ENCODE results near the gene SYMPK.
"Not testable (repeated sequence)": the region's sequence is repeated elsewhere in the genome, so short reads cannot be mapped to it uniquely, and the experiment has no call there.

Gene SYMPK

DNA sequence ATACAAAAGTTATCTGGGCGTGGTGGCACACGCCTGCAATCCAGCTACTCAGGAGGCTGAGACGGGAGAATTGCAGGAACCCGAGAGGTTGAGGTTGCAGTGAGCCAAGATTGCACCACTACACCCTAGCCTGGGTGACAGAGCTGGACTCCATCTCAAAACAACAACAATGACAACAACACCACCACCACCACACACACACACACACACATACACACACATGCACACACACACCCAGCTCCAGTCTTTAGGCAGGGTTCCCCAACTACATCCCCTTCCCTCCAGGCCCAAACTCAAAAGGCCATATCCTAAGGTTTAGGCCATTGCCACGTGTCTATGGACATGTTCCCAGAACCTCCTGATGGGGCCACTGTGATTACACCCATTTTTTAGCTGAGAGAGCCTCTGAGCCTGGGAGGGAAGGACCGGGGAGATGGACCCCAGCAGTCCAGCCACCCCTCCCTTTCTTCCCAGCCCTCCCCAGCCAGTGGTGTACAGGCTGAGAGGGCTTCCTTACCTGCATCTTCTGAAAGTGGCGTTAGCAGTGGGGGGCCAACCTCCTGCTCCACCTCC is 61.3 kb downstream of the SYMPK start:
- no peak for DNase-seq

DNA sequence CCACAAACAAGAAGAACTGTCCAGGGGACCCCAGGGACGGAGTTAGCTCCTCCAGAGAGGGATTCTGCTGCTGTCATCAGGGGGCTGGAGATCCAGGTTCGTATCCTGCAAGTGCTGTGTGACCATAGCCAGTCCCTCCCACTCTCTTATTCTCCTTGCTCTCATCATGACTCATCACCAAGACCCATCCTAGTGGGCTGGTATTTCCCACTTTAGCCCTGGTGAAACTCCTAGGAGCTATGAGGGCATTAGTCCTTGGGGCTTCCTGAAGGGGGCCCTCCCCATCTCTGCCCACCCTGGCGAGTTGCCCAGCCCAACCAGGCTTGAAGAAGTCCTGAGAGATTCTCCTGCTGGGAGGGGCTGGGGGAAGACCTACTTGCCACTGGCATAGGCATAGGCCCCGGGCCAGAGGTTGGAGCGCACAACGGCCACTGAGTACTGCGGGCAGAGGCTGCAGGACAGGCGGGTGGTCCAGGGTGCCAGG is 62.8 kb downstream of the SYMPK start:
- DNase-seq, result no peak

DNA sequence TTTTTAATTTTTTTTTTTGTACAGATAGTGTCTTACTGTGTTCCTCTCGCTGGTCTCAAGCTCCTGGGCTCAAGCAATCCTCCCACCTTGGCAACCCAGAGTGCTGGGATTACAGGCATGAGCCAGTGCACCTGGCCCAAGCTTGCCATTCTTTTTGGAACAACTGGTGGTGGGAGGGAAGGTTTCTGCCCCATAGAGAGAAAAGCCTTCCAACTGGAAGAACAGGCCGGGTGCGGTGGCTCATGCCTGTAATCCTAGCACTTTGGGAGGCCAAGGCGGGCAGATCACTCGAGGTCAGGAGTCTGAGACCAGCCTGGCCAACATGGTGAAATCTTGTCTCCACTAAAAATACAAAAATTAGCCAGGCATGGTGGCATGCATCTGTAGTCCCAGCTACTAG is 63.4 kb downstream of the SYMPK start:
- DNase-seq, result not testable (repeated sequence)

DNA sequence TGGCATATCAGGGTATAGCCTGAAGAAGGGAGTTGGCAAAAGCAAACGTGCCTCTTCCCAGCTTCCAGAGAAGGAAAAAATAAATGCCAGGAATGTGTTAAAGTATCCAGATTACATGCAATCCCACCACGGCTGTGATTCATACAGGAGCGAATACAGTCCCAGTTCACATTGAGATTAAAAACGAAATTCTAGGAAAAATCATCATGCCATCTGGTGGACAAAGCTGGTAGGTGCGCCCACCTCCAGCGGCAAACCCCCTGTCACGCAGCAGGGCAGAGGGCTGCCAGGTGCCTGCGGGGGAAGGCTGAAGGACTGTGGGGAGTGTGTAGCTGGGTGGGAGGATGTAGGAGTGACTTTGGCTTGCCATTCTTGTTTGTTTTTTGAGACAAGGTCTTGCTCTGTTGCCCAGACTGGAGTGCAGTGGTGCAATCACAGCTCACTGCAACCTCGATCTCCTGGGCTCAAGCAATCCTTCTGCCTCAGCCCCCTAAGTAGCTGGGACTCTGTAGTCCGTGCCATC is 63.9 kb downstream of the SYMPK start:
- DNase-seq, result peak; percentile 38

DNA sequence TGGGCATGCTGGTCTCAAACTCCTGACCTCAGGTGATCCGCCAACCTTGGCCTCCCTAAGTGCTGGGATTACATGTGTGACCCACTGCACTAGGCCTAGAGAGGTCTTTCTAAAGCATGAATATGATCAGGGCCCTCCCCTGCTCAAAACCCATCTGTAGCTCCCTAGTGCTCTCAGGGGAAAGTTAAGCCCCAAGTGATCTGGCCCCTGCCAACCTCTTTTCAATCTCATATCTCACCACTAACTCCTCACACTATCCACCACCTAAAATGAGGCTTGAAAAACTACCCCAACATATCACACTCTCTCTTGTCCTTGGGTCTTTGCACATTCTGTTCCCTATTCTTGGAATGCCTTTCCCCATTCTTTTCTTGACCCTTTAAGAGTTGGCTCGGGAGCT is 68.3 kb downstream of the SYMPK start:
- no peak for DNase-seq

DNA sequence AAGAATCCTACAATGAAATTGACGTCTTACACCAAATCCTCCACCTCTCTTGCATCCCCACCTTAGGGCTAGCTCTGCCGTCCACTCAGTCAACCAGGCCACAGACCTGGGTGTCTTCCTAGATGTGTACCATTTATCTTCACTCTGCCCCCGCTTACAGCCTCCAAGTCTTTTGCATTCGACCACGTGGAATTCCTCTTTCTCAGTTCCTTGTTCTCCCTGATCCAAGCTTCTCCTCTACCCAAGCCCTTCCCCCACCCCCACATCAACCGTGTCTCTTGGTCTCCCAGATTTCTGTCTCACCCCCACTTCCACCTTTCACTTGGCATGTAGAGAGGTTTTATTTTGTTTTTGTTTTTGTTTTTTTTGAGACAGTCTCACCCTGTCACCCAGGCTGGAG is 69.1 kb downstream of the SYMPK start:
- DNase-seq, result no peak

DNA sequence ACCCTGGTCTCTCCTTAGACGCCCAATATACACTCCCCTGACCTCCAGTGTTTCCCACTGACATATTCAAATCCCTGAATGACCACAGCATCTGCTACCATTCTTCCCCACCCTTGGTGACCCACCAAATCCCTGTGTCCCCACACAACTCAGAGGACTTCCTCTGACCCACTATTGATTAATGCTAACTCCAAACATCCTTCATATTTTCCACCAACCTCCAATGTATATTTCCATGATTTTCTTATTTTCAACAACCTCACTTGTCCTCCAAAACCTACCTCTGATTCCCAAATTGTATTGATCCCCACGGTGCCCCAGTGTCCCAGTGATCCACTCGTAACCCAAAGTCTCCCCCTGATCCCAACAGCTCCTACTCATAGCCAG is 69.8 kb downstream of the SYMPK start:
- no peak for DNase-seq

DNA sequence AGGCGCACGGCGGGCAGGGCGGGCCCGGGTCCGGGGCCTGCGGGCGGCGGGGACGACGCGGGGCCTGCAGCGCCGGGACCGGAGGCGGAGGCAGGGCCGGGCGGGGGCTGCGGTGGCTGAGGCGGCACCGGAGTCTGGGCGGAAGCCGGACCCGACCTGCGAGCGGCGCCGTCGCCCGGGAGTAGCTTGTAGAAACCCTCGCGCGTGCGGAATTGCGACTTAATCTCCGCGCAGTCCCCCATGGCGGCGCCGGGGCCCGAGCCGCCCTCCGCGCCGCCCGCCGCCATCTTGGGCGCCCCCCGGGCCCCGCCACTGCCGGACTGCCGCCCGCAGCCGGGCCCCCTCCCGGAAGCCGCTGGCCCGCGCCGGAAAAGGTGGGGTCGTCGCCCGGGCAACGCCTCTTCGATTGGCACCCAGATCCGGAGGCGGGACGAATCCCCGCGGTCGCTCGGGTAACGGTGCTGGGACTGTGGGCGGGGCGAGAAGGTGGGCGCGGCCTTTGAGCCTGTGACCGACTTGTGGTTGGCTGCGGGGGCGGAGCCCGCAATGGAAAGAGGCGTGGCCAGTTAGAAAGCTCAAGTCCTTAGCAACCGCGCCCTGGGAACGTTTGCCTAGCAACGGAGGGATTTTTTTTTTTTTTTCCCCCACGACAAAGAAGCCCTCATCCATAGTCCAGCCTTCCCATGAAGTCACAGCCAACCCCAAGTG is 70.3 kb downstream of the SYMPK start, which contains the start of gene DMWD:
TSS of gene DMWD (minus strand) at position 376 of the 708 bp plus-strand sequence. CDS start at position 287, 89 bp downstream.
- peak; percentile 96 for DNase-seq

DNA sequence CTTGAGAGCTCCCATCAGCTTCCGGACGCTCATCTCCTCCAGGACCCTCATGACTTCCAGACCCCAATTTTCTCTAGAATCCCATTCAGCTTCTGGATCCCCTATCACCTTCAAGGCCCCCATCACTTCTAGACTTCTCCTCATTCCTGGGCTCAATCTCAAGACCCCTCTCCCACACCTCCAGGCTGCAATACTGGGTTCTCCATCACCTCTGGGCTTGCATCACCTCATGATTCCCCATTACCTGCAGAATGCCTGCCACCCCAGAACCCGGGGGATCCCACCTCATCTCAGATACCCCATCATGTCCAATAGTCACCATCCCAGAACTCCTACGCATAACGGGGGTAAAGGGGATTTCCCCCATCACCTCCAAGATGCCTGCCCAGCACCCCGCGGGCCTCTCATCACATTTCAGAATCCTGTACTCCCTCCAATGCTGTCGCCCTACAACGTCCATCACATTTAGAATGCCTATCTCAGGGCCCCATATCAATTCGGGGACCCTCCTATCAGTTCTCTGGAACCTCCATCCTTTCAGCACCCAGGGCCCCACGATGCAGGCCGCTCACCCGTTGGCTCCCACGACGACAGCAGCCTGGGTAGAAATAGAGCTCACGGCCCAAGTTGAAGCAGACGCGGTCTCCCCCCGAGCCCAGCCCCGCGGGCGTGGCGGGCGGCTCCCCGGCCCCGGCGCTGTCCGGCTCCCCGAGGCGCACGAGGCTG is 71.0 kb downstream of the SYMPK start:
- DNase-seq, result no peak

DNA sequence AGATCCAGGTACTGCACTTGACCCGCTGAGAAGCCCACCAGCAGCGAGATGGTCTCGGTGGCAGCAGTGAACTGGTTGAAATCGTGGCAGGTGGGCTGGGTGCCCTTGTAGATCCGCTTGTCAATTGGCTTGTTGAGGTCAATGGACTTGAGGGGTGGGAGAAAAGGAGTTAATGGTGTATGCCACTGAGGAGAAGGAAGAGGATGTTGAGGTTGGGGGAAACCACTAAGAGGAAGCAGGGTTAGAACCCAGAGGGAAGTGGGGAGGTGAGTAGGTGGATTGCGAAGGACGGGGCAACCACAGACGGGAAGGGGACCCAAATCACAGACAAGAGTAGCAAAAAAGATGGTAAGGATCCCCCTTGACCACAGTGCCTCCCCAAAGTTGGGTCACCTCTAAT is 72.0 kb downstream of the SYMPK start:
- DNase-seq, result no peak

DNA sequence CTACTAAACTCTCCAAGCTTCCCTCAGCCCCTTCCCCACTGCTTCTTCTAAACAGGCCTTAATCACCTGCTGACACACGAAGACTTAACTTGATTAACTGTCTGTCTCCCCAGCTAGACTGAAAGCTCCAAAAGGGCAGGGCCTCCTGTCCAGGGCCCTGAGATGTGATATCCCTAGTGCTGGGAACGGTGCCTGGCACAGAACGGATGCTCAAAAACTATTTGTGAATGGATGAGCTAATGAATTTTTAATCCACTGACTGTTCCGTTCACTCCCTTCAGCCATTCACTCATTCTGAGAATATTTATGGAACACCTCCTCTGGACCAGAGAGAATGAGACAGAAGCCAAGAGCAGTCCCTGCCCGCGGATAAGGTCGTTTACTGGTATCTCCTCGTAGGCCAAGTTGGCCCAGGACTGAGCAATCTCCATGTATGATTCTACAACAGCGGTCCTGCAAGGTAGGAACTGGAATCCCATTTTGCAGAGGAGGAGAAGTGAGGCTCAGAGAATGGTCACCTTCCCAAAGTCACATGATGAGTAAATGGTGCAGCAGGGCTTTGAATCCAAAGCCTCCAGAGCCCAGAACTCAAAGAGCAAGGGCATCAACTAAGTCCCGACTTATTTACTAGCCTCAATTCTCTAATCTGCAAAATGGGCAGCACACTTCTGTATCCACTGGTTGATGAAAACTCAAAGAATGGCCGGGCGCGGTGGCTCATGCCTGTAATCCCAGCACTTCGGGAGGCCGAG is 73.7 kb downstream of the SYMPK start:
- no peak for DNase-seq

DNA sequence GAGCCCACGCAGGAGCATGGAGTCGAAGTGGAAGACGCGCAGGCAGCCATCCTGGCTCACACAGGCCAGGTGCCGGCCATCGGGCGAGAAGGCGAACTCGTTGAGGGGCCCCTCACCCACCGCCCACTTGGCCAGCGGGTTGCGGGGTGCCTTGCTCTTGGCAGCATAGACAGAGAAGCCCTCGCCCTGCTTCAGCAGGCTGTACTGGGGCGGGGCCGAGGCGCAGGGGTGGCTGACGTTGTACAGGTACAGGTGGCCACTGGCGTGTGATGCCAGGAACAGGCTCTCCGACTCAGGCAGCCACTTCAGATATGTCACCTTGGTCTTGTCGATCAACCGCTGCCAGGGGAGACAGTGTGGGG is 76.4 kb downstream of the SYMPK start:
- DNase-seq, result no peak

DNA sequence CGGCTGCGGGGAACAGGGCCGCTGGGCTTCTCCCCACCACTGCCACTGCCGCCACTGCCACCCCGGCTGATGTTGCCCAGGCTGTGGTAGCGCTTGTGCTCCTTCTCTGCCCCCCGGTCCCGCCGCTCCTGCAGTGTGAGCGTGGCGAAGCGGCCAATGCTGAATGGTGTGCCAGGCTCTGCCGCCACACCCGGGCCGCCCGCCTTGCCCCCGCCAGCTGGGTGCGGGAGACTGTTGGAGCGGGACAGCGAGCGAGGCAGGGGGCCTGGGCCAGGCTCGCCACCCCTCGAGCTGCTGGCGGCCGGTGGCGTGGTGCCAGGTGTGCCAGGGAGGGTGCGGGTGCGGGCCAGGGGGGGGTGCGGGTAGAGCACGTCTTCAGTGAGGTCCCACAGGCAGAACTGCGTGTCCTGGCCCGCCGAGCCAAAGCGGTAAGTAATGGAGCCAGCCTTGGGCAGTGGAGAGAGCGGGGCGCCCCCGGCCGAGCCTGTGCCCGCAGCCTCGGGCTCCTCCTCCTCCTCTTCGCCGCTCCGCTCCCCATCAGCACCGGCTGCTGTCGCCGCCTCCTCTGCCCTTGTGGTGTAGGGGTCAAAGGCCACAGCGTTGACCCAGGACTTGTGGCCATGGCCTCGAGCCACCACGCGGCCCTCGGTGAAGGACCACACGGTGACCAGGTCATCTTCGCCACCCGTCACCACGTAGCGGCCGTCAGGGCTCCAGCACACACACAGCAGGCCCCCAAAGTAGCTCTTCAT is 77.0 kb downstream of the SYMPK start:
- DNase-seq, result no peak

DNA sequence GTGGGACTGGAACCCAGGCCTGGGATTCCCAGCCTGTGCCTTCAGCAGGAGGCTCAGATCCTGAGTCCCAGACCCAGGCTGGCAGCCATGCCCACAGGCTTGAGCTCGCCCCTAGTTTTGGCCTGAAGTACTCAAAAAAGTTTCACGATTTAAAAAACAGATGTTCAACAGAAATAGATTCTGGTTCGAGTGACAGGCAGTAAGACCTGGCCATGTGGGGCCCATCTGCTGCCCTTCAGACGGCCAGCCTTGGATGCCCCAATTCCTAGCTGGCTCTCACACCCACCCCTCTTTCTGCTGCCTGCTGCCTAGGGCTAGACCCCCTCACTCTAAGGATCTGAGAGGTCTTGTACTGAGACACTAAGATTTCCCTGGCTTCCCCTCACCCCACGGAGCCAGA is 77.8 kb downstream of the SYMPK start:
- DNase-seq, result no peak

DNA sequence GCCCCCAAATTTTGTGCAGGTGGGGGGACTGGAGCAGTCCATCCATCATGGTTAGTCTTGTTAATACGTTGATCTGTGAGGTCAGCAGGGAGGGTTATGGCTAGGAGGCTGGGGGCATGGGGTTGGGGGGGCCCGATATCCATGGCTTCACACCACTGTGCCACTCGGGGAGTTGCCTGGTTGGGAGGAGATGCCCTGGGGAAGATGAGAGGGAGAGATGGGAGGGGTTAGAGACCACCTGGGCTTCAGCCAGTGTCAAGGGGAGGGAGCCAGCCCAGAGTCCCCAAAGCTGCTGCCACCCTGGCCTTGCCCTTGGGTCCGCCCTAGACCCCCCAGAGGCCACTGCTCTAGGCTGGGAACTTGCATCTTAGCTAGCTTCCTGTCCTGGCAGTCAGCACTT is 78.9 kb downstream of the SYMPK start:
- DNase-seq, result no peak

DNA sequence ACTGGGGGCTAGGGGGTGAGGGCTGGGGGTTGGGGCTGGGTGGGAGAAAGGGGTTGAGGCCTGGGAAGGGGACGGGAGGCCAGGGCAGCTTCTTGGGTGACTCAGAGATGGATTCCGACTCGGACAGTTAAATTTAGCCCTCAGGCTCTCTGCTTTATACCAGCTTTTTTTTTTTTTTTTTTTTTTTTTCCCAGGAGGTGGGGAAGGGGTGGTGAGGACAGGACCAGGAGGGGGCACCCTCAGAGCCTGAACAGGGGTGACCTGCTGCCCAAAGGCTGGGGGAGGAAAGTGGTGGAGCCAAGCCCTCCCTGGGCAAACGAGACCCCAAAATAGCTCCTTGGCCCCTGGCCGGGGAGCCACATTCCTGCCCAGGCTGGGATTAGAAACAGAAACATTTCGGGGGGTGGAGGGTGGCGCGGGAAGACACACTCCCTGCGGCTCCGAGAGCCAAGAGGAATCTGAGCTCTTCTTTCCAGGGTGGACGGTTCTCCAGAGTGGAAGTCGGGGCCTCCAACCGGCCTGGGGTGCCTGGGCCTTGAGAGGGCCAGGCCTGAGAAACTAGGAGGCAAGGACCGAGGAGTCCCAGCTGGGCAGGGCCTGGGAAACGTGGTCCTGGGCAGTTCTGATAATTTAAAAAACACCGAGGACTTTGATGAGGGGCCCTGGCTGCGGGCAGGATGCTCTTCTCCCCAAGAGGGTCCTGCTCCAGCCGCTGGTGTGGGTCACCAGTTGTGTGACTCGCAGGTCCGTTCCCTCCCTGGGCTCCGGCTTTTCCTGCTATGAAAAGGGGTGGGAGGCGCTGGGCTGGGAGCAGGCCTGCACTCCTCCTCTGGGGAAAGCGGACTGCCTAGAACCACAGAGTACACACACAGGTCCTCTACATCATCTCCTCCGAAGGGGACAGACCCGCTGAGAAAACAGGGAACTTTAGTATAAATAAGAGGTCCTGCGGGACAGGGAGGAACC is 79.8 kb downstream of the SYMPK start:
- DNase-seq, result no peak

DNA sequence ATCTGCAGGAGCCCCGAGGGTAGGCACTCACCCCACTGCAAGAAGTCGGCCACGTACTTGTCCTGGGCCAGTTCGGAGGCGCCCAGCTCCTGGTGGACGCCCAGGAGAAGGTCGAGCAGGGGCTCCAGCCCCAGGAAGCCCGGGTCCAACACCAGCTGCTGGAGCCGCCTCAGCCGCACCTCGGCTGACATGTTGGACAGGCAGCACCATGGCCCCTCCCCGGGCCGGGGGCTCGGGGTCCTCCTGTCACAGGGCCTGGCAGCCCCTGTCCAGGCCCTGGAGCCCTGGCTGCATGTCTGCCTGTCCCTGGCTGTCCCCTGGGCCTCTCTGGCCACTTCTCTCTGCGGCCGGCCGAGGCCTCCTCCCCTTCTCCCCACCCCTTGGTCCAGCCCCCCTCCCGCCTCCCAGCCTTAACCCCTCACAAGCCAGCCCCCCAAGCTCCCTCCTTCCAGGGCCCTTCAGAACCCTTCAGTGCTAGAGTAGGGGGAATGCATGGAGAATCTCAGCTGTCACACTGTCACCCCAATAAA is 80.7 kb downstream of the SYMPK start, which contains the start of gene DMPK:
TSS of gene DMPK (minus strand) at position 329 of the 530 bp plus-strand sequence. CDS start at position 191, 138 bp downstream.
- no peak for DNase-seq

DNA sequence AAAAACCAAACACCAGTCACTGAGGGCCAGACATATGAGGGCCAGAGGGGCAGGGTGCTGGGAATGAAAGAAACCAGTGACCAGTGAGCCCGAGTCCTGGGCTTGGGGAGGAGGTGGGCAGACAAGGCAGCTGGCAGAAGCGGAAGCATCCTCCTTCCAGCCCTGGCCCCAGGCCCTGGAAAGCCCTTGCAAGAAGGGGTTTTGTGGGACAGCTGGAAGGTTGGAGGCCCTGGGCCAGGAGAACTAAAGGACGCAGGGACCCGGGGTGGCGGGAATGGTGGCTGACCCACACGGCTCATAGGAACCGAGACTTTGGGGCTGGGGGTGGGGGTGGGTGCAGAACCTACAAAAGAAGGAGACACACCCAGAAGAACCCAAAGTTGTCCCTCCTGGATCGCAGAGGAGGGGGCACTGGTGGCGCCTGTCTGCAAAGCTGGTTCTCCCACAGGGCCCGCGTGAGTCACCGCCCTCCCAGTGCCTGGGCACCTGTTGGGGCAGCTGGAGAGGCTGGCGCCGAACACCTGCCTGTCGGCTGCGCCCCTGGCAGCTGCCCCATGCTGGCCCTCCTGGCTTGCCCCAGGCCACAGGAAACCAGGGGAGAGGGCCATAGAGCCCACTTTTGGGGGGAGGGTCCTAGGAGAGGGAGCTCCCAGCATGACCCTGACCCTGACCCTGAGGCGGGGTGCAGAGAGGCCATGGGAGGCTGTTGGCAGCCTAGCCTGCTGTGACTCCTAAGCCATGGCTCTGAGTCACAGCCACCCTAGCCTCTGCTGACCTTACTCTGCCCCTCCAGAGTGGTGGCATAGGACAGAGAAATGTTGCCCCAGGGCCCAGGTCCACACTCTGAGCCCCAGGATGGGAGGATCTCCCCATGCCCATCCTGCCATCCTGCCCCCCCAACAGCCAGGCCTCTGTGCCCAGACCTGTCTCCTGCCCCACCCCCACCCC is 81.5 kb downstream of the SYMPK start:
- peak; percentile 77 for DNase-seq

DNA sequence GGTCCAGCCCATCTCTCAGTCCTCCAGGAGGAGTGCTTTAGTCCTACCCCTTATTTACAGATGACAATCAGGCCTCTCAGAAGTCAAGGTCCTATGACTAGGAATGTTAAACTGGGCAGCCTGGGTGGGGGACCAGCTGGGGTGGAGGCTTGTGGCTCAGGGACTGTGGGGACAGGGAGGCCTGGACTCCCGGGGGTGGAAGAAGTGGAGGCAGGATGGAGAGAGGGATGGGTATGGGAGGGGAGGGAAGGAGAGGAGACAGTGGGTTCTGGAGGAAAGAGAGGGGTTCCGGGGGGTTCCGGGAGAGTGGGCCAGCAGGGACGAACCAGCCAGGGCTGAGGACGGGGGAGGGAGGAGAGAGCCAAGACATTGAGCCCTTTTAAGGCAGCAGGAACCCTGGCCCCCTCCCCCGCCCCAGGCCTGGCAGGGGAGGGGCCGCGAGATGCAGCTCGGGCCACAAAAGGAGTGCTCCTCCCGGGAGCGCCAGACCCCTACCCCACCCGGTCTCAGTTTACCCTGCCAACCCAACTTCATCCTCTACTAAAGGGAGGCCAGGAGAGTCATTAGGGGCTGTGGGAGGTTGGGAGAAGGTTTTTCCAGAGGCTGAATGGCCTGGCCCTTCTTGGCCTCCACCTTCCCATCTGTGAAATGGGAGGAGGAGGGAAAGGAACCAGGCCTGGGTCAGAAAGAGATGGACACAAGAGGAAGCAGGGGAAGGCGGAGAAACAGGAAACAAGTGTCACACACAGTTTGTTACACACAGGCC is 82.3 kb downstream of the SYMPK start:
- no peak for DNase-seq
